IMR-90 (cell line): ENCODE measurements around the gene TBC1D17. TPM values are rescaled to one million over a fixed set of nuclear protein-coding genes. Genes with fewer than 3 reads are reported as not detected.
A peak's percentile ranks its signal among the peaks of the same experiment; 100 is the strongest.

ENCODE experiments used
- ATAC-seq: fragments of 200-7000 bp; cut with Tn5 transposase; 2 replicates; pipeline ENCODE4 v1.9.1; 2020; ENCODE audit warnings: low read depth, mild to moderate bottlenecking, moderate library complexity
- BruUV-seq: library from RNA; stranded (reverse); fragments of 400-500 nt; replicated peaks from 2 replicates; lab custom pipeline; 2021; lab: Mats Ljungman, UMichigan
- CTCF ChIA-PET: fragments of 300-600 bp; formaldehyde crosslinking; extraction: SDS; loops from one replicate; lab custom pipeline; 2021; ENCODE audit warnings: antibody characterized with exemption; lab: Yijun Ruan, JAX
- POLR2A ChIA-PET: fragments of 300-600 bp; sonication (Branson Sonifier 250); formaldehyde crosslinking; loops from one replicate; lab custom pipeline; 2022; ENCODE audit warnings: antibody characterized with exemption; ENCODE audit not compliant: unreplicated experiment; lab: Charles Lee
- DNase-seq: peaks from one replicate; pipeline ENCODE4 v3.0.0; 2013
- H2AFZ ChIP-seq: replicated peaks from 2 replicates; pipeline ENCODE3; 2013; ENCODE audit warnings: low read length, mild to moderate bottlenecking; ENCODE audit not compliant: poor library complexity
- H2AK5ac ChIP-seq: 2 replicates; pipeline ENCODE4 v1.6.1; 2013; ENCODE audit warnings: low read depth, low read length, inconsistent platforms
- H2AK9ac ChIP-seq: replicated peaks from 2 replicates; pipeline ENCODE3; 2013; ENCODE audit warnings: mild to moderate bottlenecking, low read depth, low read length, moderate library complexity; ENCODE audit not compliant: poor library complexity
- H2BK120ac ChIP-seq: 2 replicates; pipeline ENCODE4 v1.6.1; 2013; ENCODE audit warnings: low read depth, low read length, inconsistent platforms
- H2BK15ac ChIP-seq: 3 replicates; pipeline ENCODE4 v1.6.1; 2013; ENCODE audit warnings: low read depth, low read length, inconsistent platforms
- H2BK20ac ChIP-seq: 2 replicates; pipeline ENCODE4 v1.6.1; 2013; ENCODE audit warnings: low read depth, mild to moderate bottlenecking, inconsistent platforms, low read length, moderate library complexity
- H2BK5ac ChIP-seq: 2 replicates; pipeline ENCODE4 v1.6.1; 2013; ENCODE audit warnings: mild to moderate bottlenecking, low read depth, low read length, inconsistent platforms; ENCODE audit not compliant: poor library complexity, severe bottlenecking
- H3K14ac ChIP-seq: replicated peaks from 2 replicates; pipeline ENCODE4 v1.6.1; 2013; ENCODE audit warnings: low read depth, low read length, inconsistent platforms
- H3K18ac ChIP-seq: 2 replicates; pipeline ENCODE4 v1.6.1; 2013; ENCODE audit warnings: low read depth, low read length, control low read depth
- H3K23ac ChIP-seq: 2 replicates; pipeline ENCODE4 v1.6.1; 2013; ENCODE audit warnings: low read depth, low read length, inconsistent platforms
- H3K27ac ChIP-seq: 2 replicates; pipeline ENCODE4 v1.5.1; 2013; ENCODE audit warnings: mild to moderate bottlenecking, control low read depth, low read length; ENCODE audit not compliant: insufficient read depth
- H3K27me3 ChIP-seq: 2 replicates; pipeline ENCODE4 v1.6.1; 2013; ENCODE audit warnings: low read length; ENCODE audit not compliant: control insufficient read depth, insufficient read depth
- H3K36me3 ChIP-seq: 2 replicates; pipeline ENCODE4 v1.6.1; 2013; ENCODE audit warnings: low read length, mixed read lengths; ENCODE audit not compliant: control insufficient read depth, insufficient read depth
- H3K4ac ChIP-seq: 2 replicates; pipeline ENCODE4 v1.6.1; 2013; ENCODE audit warnings: low read depth, low read length, inconsistent platforms
- H3K4me1 ChIP-seq: 2 replicates; pipeline ENCODE4 v1.6.1; 2013; ENCODE audit warnings: low read length, mixed read lengths; ENCODE audit not compliant: control insufficient read depth, insufficient read depth
- H3K4me2 ChIP-seq: 2 replicates; pipeline ENCODE4 v1.6.1; 2013; ENCODE audit warnings: low read depth, mild to moderate bottlenecking, control low read depth, low read length, moderate library complexity
- H3K4me3 ChIP-seq: 2 replicates; pipeline ENCODE4 v1.5.1; 2013; ENCODE audit warnings: low read depth, mild to moderate bottlenecking, control low read depth, low read length, moderate library complexity; ENCODE audit not compliant: insufficient read depth
- H3K56ac ChIP-seq: 2 replicates; pipeline ENCODE4 v1.6.1; 2013; ENCODE audit warnings: low read length, inconsistent platforms; ENCODE audit not compliant: insufficient read depth; ENCODE audit errors: extremely low read depth
- H3K79me1 ChIP-seq, 2 experiments: 2 replicates each; pipeline ENCODE4 v1.6.1; 2013; ENCODE audit warnings: low read length in 2 of 2, inconsistent platforms in 1 of 2, low read depth in 1 of 2
- H3K9ac ChIP-seq: 2 replicates; pipeline ENCODE4 v1.6.1; 2013; ENCODE audit warnings: low read depth, low read length, control low read depth
- H3K9me1 ChIP-seq: 2 replicates; pipeline ENCODE4 v1.6.1; 2013; ENCODE audit warnings: low read length, inconsistent platforms; ENCODE audit not compliant: insufficient read depth
- H3K9me3 ChIP-seq: 2 replicates; pipeline ENCODE4 v1.6.1; 2013; ENCODE audit warnings: low read length; ENCODE audit not compliant: control insufficient read depth, insufficient read depth
- H4K20me1 ChIP-seq: 2 replicates; pipeline ENCODE4 v1.6.1; 2013; ENCODE audit warnings: low read length, inconsistent platforms; ENCODE audit not compliant: insufficient read depth
- H4K5ac ChIP-seq: 2 replicates; pipeline ENCODE4 v1.6.1; 2013; ENCODE audit warnings: mild to moderate bottlenecking, low read depth, low read length, control low read depth
- H4K8ac ChIP-seq, 2 experiments: 2 replicates each; pipeline ENCODE4 v1.6.1; 2013; ENCODE audit warnings: low read depth in 2 of 2, low read length in 2 of 2, control low read depth in 1 of 2, inconsistent platforms in 1 of 2
- H4K91ac ChIP-seq: 2 replicates; pipeline ENCODE4 v1.6.1; 2013; ENCODE audit warnings: low read depth, low read length, inconsistent platforms; ENCODE audit not compliant: insufficient read depth
- CHD1 ChIP-seq: IDR thresholded peaks from 2 replicates; pipeline ENCODE4 v1.6.1; 2012; ENCODE audit warnings: low read depth, low read length, improper control_type of control experiment
- CTCF ChIP-seq: conservative IDR thresholded peaks from 2 replicates; pipeline ENCODE4 v1.5.1; 2012; ENCODE audit warnings: mild to moderate bottlenecking, low read depth, low read length, improper control_type of control experiment
- MAZ ChIP-seq: IDR thresholded peaks from 2 replicates; pipeline ENCODE4 v1.6.1; 2012; ENCODE audit warnings: low read depth, mild to moderate bottlenecking, low read length, improper control_type of control experiment, moderate library complexity, borderline replicate concordance
- MXI1 ChIP-seq: IDR thresholded peaks from 2 replicates; pipeline ENCODE4 v1.6.1; 2012; ENCODE audit warnings: low read depth, mild to moderate bottlenecking, low read length, moderate library complexity, borderline replicate concordance
- NFE2L2 ChIP-seq: fragments of 150-350 bp; IDR thresholded peaks from 2 replicates; pipeline ENCODE4 v1.6.1; 2016; ENCODE audit warnings: low read depth, mild to moderate bottlenecking, low read length
- RAD21 ChIP-seq: IDR thresholded peaks from 2 replicates; pipeline ENCODE4 v1.6.1; 2012; ENCODE audit warnings: low read length, improper control_type of control experiment
- RFX5 ChIP-seq: IDR thresholded peaks from 2 replicates; pipeline ENCODE4 v1.8.0; 2012; ENCODE audit warnings: low read depth, mild to moderate bottlenecking, low read length, moderate library complexity
- SMC3 ChIP-seq: fragments of 150-350 bp; IDR thresholded peaks from 2 replicates; pipeline ENCODE4 v1.6.1; 2016; ENCODE audit warnings: low read depth, mild to moderate bottlenecking, antibody characterized with exemption, low read length, moderate library complexity
- USF2 ChIP-seq: fragments of 150-350 bp; IDR thresholded peaks from 2 replicates; pipeline ENCODE4 v1.6.1; 2017; ENCODE audit warnings: mild to moderate bottlenecking, antibody characterized with exemption, low read length, low read depth
- WGBS, 2 experiments: methylation state at CpG; one replicate each; pipeline versions ENCODE4 v1.1.5 to v1.1.7; 2013; ENCODE audit warnings: missing lambda C conversion rate in 2 of 2; ENCODE audit not compliant: insufficient read length in 1 of 2; ENCODE audit errors: extremely low coverage in 2 of 2; 5-methylcytosine and 5-hydroxymethylcytosine counted together
- dilution Hi-C: fragments of 300-500 bp; cut with HindIII; formaldehyde crosslinking; loops from one replicate; pipeline ENCODE4 v1.14.3; 2018; ENCODE audit warnings: low sequenced_read_pairs; ENCODE audit not compliant: unreplicated experiment
- in situ Hi-C: fragments of 300-500 bp; cut with MboI; formaldehyde crosslinking; loops from 3 replicates; pipeline ENCODE4 v1.14.3; 2019; ENCODE audit warnings: low sequenced_read_pairs, inconsistent platforms, mixed read lengths
- intact Hi-C: fragments of 100-400 bp; cut with micrococcal nuclease; formaldehyde crosslinking; loops from 2 replicates; pipeline ENCODE4 v1.10.0; 2022
- polyA plus RNA-seq, 3 experiments: library from polyadenylated mRNA; depleted of rRNA; stranded (reverse); fragments of >200 nt; gene quantifications; 2 replicates each; pipeline ENCODE4 v1.2.3, GENCODE V29; 2012; ENCODE audit warnings: low replicate concordance in 1 of 3
- total RNA-seq: library from RNA; depleted of rRNA; stranded (reverse); fragments of >200 nt; gene quantifications from 2 replicates; pipeline ENCODE4 v1.2.3, GENCODE V29; 2012

The TBC1D17 gene
- total and polyA plus RNA-seq, 2 of the 4 experiments (the other 2 are of a cell fraction): 1.1 to 27.8 TPM

- no peaks in the 10 kb centered on the region for H3K27me3 ChIP-seq
- dilution Hi-C loops (no loop called here), in situ Hi-C loops (no loop called here), intact Hi-C loops (no loop called here)
- H3K4me1 ChIP-seq: peaks cover 3% of the 10 kb centered on the region; the same call in 1 of the 2 replicates
- no peak overlapping the region for H2BK5ac ChIP-seq
- H3K4ac ChIP-seq: no peak overlapping the region
- H3K79me1 ChIP-seq: peaks cover 23 to 65% of the 10 kb centered on the region in 2 experiments
- ATAC-seq (no peak), DNase-seq (no peak)
- H3K56ac ChIP-seq: no peak overlapping the region
- H3K4me3 ChIP-seq: no peak overlapping the region
- CTCF ChIA-PET: interaction anchor here (0.5 kb wide), 1 partner anchor 12 kb away, joined by 3 read pairs; no protein-coding TSS in a partner anchor
- no peak overlapping the region for H4K91ac ChIP-seq
- H3K9me3 ChIP-seq: no peaks in the 10 kb centered on the region
- BruUV-seq: no TSS peak
- H3K4me2 ChIP-seq: no peak overlapping the region
- peak overlapping the region; percentile 6 for H2AK9ac ChIP-seq
- H4K20me1 ChIP-seq: peaks cover 20% of the 10 kb centered on the region
- TF ChIP-seq CTCF (no peak), RAD21 (no peak), MAZ (no peak), RFX5 (no peak), MXI1 (no peak), NFE2L2 (no peak), USF2 (no peak), CHD1 (no peak), SMC3 (no peak)
- no peak overlapping the region for H2AK5ac ChIP-seq
- WGBS, 2 experiments: 93% methylated on average over 3 of the region's 13 CpGs; no CpG with 5 or more reads in 1 of the 2 experiments
- no peak overlapping the region for H4K5ac ChIP-seq
- no peak overlapping the region for H4K8ac ChIP-seq
- POLR2A ChIA-PET: interaction anchor here (0.6 to 0.7 kb wide), 2 partner anchors 12 to 65 kb away, joined by 5 to 6 read pairs; no protein-coding TSS in a partner anchor
- no peak overlapping the region for H3K27ac ChIP-seq
- no peak overlapping the region for H3K18ac ChIP-seq
- H3K14ac ChIP-seq: no peak overlapping the region
- no peak overlapping the region for H2BK120ac ChIP-seq
- peaks cover 8% of the 10 kb centered on the region for H3K9me1 ChIP-seq
- H3K36me3 ChIP-seq: peaks cover 39% of the 10 kb centered on the region
- H2BK20ac ChIP-seq: no peak overlapping the region
- no peak overlapping the region for H2BK15ac ChIP-seq
- no peak overlapping the region for H3K9ac ChIP-seq
- H3K23ac ChIP-seq: no peak overlapping the region
- H2AFZ ChIP-seq: no peak overlapping the region
Observed at GRCh38 chr19:49864890-49865289, 12.6 kb upstream of the TBC1D17 start.
